Memory B cell (primary cell): ENCODE results near the gene DMAC2L.
A peak's percentile ranks its signal among the peaks of the same experiment; 100 is the strongest.

Experiments used
- ATAC-seq: fragments of 150-1000 bp; cut with Tn5 transposase; 2 replicates; pipeline ENCODE4 v1.10.0; 2021; ENCODE audit warnings: low read depth, mild to moderate bottlenecking, moderate library complexity
- DNase-seq, 2 donors: peaks; one replicate each; pipeline ENCODE4 v3.0.0; 2022; ENCODE audit warnings: low spot score in 2 of 2
- H3K27ac Mint-ChIP-seq: one replicate; pipeline ENCODE4 v1.8.0; 2022; ENCODE audit warnings: mild to moderate bottlenecking, moderate library complexity, mixed read lengths
- H3K27me3 Mint-ChIP-seq: one replicate; pipeline ENCODE4 v1.8.0; 2022; ENCODE audit warnings: mixed read lengths
- H3K36me3 Mint-ChIP-seq: one replicate; pipeline ENCODE4 v1.8.0; 2022; ENCODE audit warnings: mild to moderate bottlenecking, mixed read lengths
- H3K4me1 Mint-ChIP-seq: one replicate; pipeline ENCODE4 v1.8.0; 2022; ENCODE audit warnings: mixed read lengths
- H3K4me3 Mint-ChIP-seq: one replicate; pipeline ENCODE4 v1.8.0; 2022; ENCODE audit warnings: mild to moderate bottlenecking, moderate library complexity, mixed read lengths
- H3K9me3 Mint-ChIP-seq: one replicate; pipeline ENCODE4 v1.8.0; 2022; ENCODE audit warnings: mixed read lengths

Gene DMAC2L

GRCh38 chr14:50366115-50366514, 54.0 kb downstream of the DMAC2L start:
- no peaks in the 10 kb centered on the region for H3K27me3 Mint-ChIP-seq
- ATAC-seq (no peak), DNase-seq (no peak)
- peak overlapping the region; percentile 56 for H3K27ac Mint-ChIP-seq
- H3K4me1 Mint-ChIP-seq, result peaks cover 29% of the 10 kb centered on the region
- no peaks in the 10 kb centered on the region for H3K36me3 Mint-ChIP-seq
- no peak overlapping the region for H3K4me3 Mint-ChIP-seq
- H3K9me3 Mint-ChIP-seq, result peaks cover 1% of the 10 kb centered on the region

DNA sequence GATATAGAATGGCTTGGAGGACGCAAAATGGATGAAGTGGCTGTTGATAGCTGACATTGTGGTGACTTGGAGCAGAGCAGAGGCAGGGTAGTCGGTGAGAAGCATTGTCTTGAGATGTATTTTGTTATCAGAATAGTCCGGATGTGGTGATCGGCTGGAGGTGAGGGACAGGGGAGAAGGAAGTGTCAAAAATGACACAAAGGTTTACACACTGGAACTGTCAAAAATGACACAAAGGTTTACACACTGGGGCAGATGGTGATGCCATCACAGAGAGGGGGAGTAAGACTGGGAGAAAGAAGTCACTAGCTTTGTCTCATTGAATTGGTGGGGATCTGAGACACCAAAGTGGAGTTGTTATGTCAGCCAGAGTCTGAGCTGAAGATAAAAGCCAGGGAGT, 54.5 kb downstream of the DMAC2L start:
- H3K36me3 Mint-ChIP-seq, result no peaks in the 10 kb centered on the region
- H3K4me1 Mint-ChIP-seq, result peaks cover 29% of the 10 kb centered on the region
- H3K9me3 Mint-ChIP-seq, result peaks cover 1% of the 10 kb centered on the region
- ATAC-seq (no peak), DNase-seq (no peak)
- H3K27me3 Mint-ChIP-seq, result no peaks in the 10 kb centered on the region
- peak overlapping the region; percentile 56 for H3K27ac Mint-ChIP-seq
- H3K4me3 Mint-ChIP-seq, result no peak overlapping the region

GRCh38 chr14:50371546-50371945, 59.4 kb downstream of the DMAC2L start:
- ATAC-seq, result no peak
- H3K9me3 Mint-ChIP-seq, result peaks cover 1% of the 10 kb centered on the region
- no peak for DNase-seq
- peaks cover 8% of the 10 kb centered on the region for H3K4me1 Mint-ChIP-seq
- no peak overlapping the region for H3K4me3 Mint-ChIP-seq
- H3K27me3 Mint-ChIP-seq, result no peaks in the 10 kb centered on the region
- H3K36me3 Mint-ChIP-seq, result no peaks in the 10 kb centered on the region
- no peak overlapping the region for H3K27ac Mint-ChIP-seq

DNA sequence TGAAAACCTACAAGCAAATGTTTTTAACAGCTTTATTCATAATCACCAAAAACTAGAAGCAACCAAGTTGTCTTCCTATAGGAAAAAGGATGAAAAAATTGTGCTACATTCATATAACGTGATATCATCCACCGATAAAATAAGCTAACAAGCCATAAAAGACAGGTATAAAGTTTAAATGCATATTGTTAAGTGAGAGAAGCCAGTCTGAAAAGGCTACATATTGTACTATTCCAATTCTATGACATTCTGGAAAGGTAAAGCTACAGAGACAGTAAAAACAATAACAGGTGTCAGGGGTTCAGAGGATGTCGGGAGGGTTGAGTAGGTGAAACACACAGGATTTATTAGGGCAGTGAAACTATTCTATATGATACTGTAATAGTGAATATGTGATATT, 61.8 kb downstream of the DMAC2L start:
- Mint-ChIP-seq H3K4me1 (peaks cover 8% of the 10 kb centered on the region), H3K9me3 (peaks cover 1% of the 10 kb centered on the region), H3K4me3 (no peak overlapping the region), H3K27ac (no peak overlapping the region), H3K27me3 (no peaks in the 10 kb centered on the region), H3K36me3 (no peaks in the 10 kb centered on the region)
- no peak for DNase-seq
- no peak for ATAC-seq

DNA sequence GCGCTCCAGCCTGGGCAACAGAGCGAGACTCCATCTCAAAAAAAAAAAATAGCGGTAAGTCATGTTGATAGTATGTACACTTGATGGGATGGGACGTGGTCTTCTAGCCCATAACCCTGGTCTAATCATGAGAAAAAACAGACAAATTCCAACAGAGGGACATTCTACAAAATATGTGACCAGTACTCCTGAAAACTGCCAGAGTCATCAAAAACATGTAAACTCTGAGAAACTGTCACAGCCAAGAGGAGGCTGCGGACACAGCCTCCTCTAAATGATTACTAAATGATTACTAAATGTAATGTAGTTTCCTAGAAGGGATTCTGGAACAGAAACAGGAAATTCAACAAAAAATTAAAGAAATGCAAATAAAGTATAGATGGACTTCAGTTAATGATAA, 63.6 kb downstream of the DMAC2L start:
- no peak overlapping the region for H3K4me3 Mint-ChIP-seq
- no peaks in the 10 kb centered on the region for H3K36me3 Mint-ChIP-seq
- no peaks in the 10 kb centered on the region for H3K9me3 Mint-ChIP-seq
- ATAC-seq (no peak), DNase-seq (no peak)
- H3K4me1 Mint-ChIP-seq, result peaks cover 8% of the 10 kb centered on the region
- H3K27me3 Mint-ChIP-seq, result no peaks in the 10 kb centered on the region
- H3K27ac Mint-ChIP-seq, result no peak overlapping the region
